B cell (primary cell): ENCODE measurements around the gene PSMB5. TPM values are rescaled to one million over a fixed set of nuclear protein-coding genes. Genes with fewer than 3 reads are reported as not detected.

Experiments
- ATAC-seq: fragments of 200-7000 bp; cut with Tn5 transposase; one replicate; pipeline ENCODE4 v1.10.0; 2021; ENCODE audit warnings: low read depth, mild to moderate bottlenecking, moderate number of reproducible peaks, moderate library complexity
- CTCF ChIA-PET: fragments of 350-600 bp; sonication (Branson Sonifier 250); formaldehyde crosslinking; loops from one replicate; lab custom pipeline; 2021; ENCODE audit warnings: antibody characterized with exemption, inconsistent platforms; lab: Charles Lee
- POLR2A ChIA-PET: fragments of 350-600 bp; sonication (Branson Sonifier 250); formaldehyde crosslinking; loops from one replicate; lab custom pipeline; 2021; ENCODE audit warnings: antibody characterized with exemption; lab: Charles Lee
- DNase-seq: peaks from one replicate; pipeline ENCODE4 v3.0.0; 2013
- H2AFZ ChIP-seq: 2 replicates; pipeline ENCODE4 v1.6.1; 2012; ENCODE audit warnings: mild to moderate bottlenecking, low read depth, low read length; ENCODE audit not compliant: insufficient read depth, poor library complexity, severe bottlenecking
- H3K27ac ChIP-seq, 2 donors: 1 replicate in 1 of 2; 2 replicates in 1 of 2; pipeline ENCODE4 v1.5.1; 2012 to 2013; ENCODE audit warnings: low read length in 2 of 2, mild to moderate bottlenecking in 2 of 2, moderate library complexity in 1 of 2
- H3K27me3 ChIP-seq, 4 experiments: fragments of 200-600 bp in 1 of 4; sonication (generic) in 1 of 4; replicated peaks in 1 of 4; 1 replicate in 2 of 4; 2 replicates in 2 of 4; pipeline versions ENCODE4 v1.6.1 to v1.7.0; 2013 to 2016; ENCODE audit warnings: low read length in 3 of 4, mild to moderate bottlenecking in 2 of 4, mixed read lengths in 1 of 4, moderate library complexity in 1 of 4; ENCODE audit not compliant: insufficient read depth in 4 of 4, control insufficient read depth in 3 of 4; ENCODE audit errors: control extremely low read depth in 1 of 4
- H3K36me3 ChIP-seq, 2 experiments: replicated peaks in 1 of 2; 1 replicate in 1 of 2; 2 replicates in 1 of 2; pipeline versions ENCODE4 v1.6.1 to v1.7.1; 2013; ENCODE audit warnings: low read length in 1 of 2; ENCODE audit not compliant: insufficient read depth in 2 of 2, control insufficient read depth in 1 of 2; ENCODE audit errors: control extremely low read depth in 1 of 2, extremely low read depth in 1 of 2
- H3K4me1 ChIP-seq, 2 donors: fragments of 200-600 bp in 1 of 2; sonication (generic) in 1 of 2; 1 replicate in 1 of 2; 2 replicates in 1 of 2; pipeline versions ENCODE4 v1.5.1 to v1.6.1; 2013 to 2017; ENCODE audit warnings: low read length in 2 of 2; ENCODE audit not compliant: control insufficient read depth in 2 of 2, insufficient read depth in 2 of 2
- H3K4me2 ChIP-seq: replicated peaks from 2 replicates; pipeline ENCODE3; 2012; ENCODE audit warnings: mild to moderate bottlenecking, low read depth, low read length; ENCODE audit not compliant: poor library complexity, severe bottlenecking
- H3K4me3 ChIP-seq, 5 experiments: fragments of 200-600 bp in 1 of 5; sonication (generic) in 1 of 5; 1 replicate in 3 of 5; 2 replicates in 2 of 5; pipeline versions ENCODE4 v1.5.1 to v1.7.0; 2011 to 2016; ENCODE audit warnings: low read length in 4 of 5, mild to moderate bottlenecking in 4 of 5, low read depth in 2 of 5, control low read depth in 1 of 5, moderate library complexity in 1 of 5; ENCODE audit not compliant: insufficient read depth in 1 of 5; ENCODE audit errors: control extremely low read depth in 1 of 5, extremely low read depth in 1 of 5
- H3K79me2 ChIP-seq: fragments of 200-600 bp; sonication (generic); one replicate; pipeline ENCODE4 v1.6.0; 2016; ENCODE audit warnings: low read length; ENCODE audit not compliant: control insufficient read depth, insufficient read depth
- H3K9ac ChIP-seq: fragments of 200-600 bp; sonication (generic); 2 replicates; pipeline ENCODE4 v1.6.1; 2017; ENCODE audit warnings: mild to moderate bottlenecking, low read length, moderate library complexity
- H3K9me3 ChIP-seq, 3 donors: one replicate each; pipeline versions ENCODE4 v1.6.1 to v1.7.1; 2013; ENCODE audit warnings: low read length in 2 of 3; ENCODE audit not compliant: control insufficient read depth in 2 of 3, insufficient read depth in 1 of 3; ENCODE audit errors: control extremely low read depth in 1 of 3
- H4K20me1 ChIP-seq: 2 replicates; pipeline ENCODE4 v1.6.0; 2012; ENCODE audit warnings: mild to moderate bottlenecking, low read length; ENCODE audit not compliant: insufficient read depth, control insufficient read depth, poor library complexity, severe bottlenecking
- H3K27ac Mint-ChIP-seq: one replicate; pipeline ENCODE4 v1.8.0; 2021; ENCODE audit warnings: mixed read lengths
- H3K27me3 Mint-ChIP-seq: one replicate; pipeline ENCODE4 v1.8.0; 2021; ENCODE audit warnings: mixed read lengths
- H3K4me1 Mint-ChIP-seq: one replicate; pipeline ENCODE4 v1.8.0; 2021; ENCODE audit warnings: mixed read lengths
- H3K4me3 Mint-ChIP-seq: one replicate; pipeline ENCODE4 v1.8.0; 2021; ENCODE audit warnings: mixed read lengths
- H3K9me3 Mint-ChIP-seq: one replicate; pipeline ENCODE4 v1.8.0; 2022; ENCODE audit warnings: mixed read lengths; ENCODE audit not compliant: insufficient read depth
- CTCF ChIP-seq: fragments of 200-600 bp; IDR thresholded peaks from one replicate; pipeline ENCODE4 v1.8.0; 2022; ENCODE audit warnings: antibody characterized with exemption, mild to moderate bottlenecking
- EZH2 ChIP-seq: IDR thresholded peaks from 2 replicates; pipeline ENCODE4 v1.6.1; 2012; ENCODE audit warnings: borderline replicate concordance, low read depth, mild to moderate bottlenecking, moderate library complexity, low read length; ENCODE audit not compliant: insufficient read depth, poor library complexity, severe bottlenecking
- whole genome bisulfite sequencing: methylation state at CpG from one replicate; pipeline ENCODE4 v1.1.5; 2013; ENCODE audit warnings: missing lambda C conversion rate; ENCODE audit not compliant: insufficient coverage; 5-methylcytosine and 5-hydroxymethylcytosine counted together
- intact Hi-C: fragments of 100-400 bp; cut with micrococcal nuclease; formaldehyde crosslinking; loops from one replicate; pipeline ENCODE4 v1.10.0; 2022
- polyA plus RNA-seq: library from polyadenylated mRNA; depleted of rRNA; stranded (reverse); fragments of >200 nt; gene quantifications from 2 replicates; pipeline ENCODE4 v1.2.3, GENCODE V29; 2012
- total RNA-seq, 2 donors: library from RNA; stranded (reverse); fragments of 120-200 nt in 1 of 2; gene quantifications; 1 replicate in 1 of 2; 2 replicates in 1 of 2; pipeline versions ENCODE4 v1.2.3 to v1.2.4, GENCODE V29; 2013 to 2022

Gene PSMB5
- total and polyA plus RNA-seq, 2 donors (not counting 1 experiment from before 2014, with no cell fraction given), result 16.5 to 29.0 TPM

DNA sequence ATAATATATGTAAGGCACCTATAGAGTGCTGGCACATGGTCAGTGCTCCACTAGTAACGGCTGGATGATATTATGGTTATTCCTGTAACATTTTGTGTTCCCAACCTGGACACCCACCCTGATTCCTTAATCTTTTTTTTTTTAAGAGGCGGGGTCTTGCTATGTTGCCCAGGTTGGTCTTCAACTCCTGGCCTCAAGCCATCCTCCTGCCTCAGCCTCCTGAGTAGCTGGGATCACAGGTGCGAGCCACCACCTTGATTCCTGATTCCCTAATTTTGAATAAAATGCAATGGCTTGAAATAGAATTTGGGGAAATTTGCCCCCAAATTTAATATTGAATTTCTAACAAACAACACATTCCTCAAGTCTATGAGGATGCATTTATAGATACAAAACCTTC, 32.1 kb downstream of the PSMB5 start:
- intact Hi-C loops, result loop anchor here (10.0 kb wide), 1 partner anchor 302 kb away; the partner anchor contains the start of genes BCL2L2 and PPP1R3E
- H3K4me3 Mint-ChIP-seq, result no peak overlapping the region
- no CpG with 5 or more reads among the region's 3 CpGs for WGBS

More for the DNA sequence above, 32.1 kb downstream of the PSMB5 start:
- Histone ChIP-seq H3K4me2 (no peak overlapping the region), H3K4me3 (no peak overlapping the region), H3K36me3 (peaks cover 0 to 11% of the 10 kb centered on the region in 2 experiments), H3K27ac (no peak overlapping the region), H2AFZ (no peak overlapping the region), H3K9ac (no peak overlapping the region), H4K20me1 (no peaks in the 10 kb centered on the region), H3K4me1 (peaks cover 11 to 12% of the 10 kb centered on the region in 2 donors), H3K9me3 (no peaks in the 10 kb centered on the region), H3K79me2 (peaks cover 3% of the 10 kb centered on the region), H3K27me3 (no peaks in the 10 kb centered on the region)
- ChIA-PET POLR2A (no interaction called here), CTCF (interaction anchor here (0.7 to 36.3 kb wide), 3 partner anchors 16 to 57 kb away, joined by 5 to 1134 read pairs (median 27); partner anchors contain the start of gene CDH24)
- Mint-ChIP-seq H3K27me3 (no peaks in the 10 kb centered on the region), H3K4me1 (peaks cover 18% of the 10 kb centered on the region), H3K27ac (no peak overlapping the region), H3K9me3 (no peaks in the 10 kb centered on the region)
- DNase-seq, result no peak
- no peak for ATAC-seq
- TF ChIP-seq EZH2, result no peak
- no peak for TF ChIP-seq CTCF
